ENCODE measurements around the gene TMEM238.

The TMEM238 gene

GRCh38 chr19:55376241-55376933 is 7.7 kb downstream of the TMEM238 start, which contains the start of gene TMEM190:
Gene TMEM190, plus strand, starts transcription at chr19:55376826. Its CDS starts 28 bp downstream, at chr19:55376854.
- H3K4me3 ChIP-seq (ENCODE audit: low read depth, low read length) = no peak within 1 kb of the TSS
- in situ Hi-C loops (cut with HindIII; ENCODE audit: low sequenced_read_pairs) = no loop called here
- DNase-seq (ENCODE audit: low read depth) = no peak
- TF ChIP-seq, protein P1, sequence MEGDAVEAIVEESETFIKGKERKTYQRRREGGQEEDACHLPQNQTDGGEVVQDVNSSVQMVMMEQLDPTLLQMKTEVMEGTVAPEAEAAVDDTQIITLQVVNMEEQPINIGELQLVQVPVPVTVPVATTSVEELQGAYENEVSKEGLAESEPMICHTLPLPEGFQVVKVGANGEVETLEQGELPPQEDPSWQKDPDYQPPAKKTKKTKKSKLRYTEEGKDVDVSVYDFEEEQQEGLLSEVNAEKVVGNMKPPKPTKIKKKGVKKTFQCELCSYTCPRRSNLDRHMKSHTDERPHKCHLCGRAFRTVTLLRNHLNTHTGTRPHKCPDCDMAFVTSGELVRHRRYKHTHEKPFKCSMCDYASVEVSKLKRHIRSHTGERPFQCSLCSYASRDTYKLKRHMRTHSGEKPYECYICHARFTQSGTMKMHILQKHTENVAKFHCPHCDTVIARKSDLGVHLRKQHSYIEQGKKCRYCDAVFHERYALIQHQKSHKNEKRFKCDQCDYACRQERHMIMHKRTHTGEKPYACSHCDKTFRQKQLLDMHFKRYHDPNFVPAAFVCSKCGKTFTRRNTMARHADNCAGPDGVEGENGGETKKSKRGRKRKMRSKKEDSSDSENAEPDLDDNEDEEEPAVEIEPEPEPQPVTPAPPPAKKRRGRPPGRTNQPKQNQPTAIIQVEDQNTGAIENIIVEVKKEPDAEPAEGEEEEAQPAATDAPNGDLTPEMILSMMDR (IDR thresholded peaks at IDR 0.05; ENCODE audit: low read depth, low read length, missing control alignments) = no peak

DNA sequence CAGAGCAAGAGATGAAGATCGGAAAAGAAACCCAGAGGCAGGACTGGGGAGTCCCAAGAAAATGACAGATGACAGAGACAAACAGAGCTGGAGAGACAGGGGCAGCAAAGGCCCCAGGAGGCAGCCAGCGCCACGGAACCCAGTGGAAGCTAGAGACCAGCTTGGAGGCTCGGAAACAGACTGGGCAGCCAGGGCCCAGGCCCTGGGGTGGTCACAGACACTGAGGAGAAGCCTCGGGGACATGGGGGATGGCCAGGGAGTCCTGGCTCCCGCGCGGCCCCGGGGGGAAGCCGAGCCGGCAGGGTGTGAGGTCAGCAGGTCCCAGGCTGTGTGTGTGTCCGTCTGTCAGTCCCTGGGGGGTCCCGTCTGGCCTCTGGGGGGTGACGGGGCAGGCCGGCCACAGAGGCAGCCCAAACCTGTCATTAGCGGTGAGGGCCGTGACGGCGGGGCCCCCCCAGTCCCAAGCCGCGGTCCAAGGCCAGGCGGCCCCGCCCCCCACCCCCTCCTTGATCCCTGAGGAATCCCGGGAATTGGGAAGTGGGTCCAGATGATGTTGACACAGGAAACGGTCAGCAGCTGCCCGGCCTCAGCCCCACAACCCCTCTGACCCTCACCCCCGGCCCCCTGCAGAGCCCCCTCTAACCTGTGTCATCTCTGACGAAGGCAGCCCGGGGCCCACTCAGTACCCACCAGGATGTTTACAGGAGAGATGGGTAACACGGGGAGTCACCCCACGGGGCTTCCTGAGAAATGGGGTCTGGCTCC is 9.9 kb downstream of the TMEM238 start:
- TF ChIP-seq, protein P1 (IDR thresholded peaks at IDR 0.05; ENCODE audit: low read depth, low read length, missing control alignments) = no peak
- no peak overlapping the region for H3K4me3 ChIP-seq (ENCODE audit: low read depth, low read length)
- in situ Hi-C loops (cut with HindIII; ENCODE audit: low sequenced_read_pairs) = no loop called here
- no peak for DNase-seq (ENCODE audit: low read depth)

DNA sequence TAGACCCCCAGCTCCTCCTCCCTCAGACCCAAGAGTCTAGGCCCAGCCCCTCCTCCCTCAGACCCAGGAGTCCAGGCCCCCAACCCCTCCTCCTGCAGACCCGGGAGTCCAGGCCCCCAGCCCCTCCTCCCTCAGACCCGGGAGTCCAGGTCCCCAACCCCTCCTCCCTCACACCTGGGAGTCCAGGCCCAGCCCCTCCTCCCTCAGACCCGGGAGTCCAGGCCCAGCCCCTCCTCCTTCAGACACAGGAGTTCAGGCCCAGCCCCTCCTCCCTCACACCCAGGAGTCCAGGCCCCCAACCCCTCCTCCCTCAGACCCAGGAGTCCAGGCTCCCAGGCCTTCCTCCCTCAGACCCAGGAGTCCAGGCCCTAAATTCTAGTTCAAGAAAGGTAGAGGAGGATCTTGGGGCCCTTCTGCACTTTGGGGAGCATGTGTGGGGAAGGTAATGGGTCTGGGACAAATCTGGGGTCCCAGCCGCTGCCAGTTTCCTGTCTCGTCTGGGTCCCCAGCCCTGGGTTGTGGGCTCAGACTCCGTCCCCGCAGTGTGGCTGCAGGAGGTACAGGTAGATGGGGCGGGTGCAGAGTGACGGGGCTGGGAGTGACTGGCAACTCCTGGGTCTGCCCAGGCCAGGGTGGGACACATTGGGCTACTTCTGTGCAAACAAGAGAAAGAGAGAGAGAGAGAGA is 10.6 kb downstream of the TMEM238 start:
- in situ Hi-C loops (cut with HindIII; ENCODE audit: low sequenced_read_pairs) = no loop called here
- no peak for DNase-seq (ENCODE audit: low read depth)
- TF ChIP-seq, protein P1 (IDR thresholded peaks at IDR 0.05; ENCODE audit: low read depth, low read length, missing control alignments) = no peak
- H3K4me3 ChIP-seq (ENCODE audit: low read depth, low read length) = no peak overlapping the region

- in situ Hi-C loops (cut with HindIII; ENCODE audit: low sequenced_read_pairs) = no loop called here
- no peak for DNase-seq (ENCODE audit: low read depth)
- TF ChIP-seq, protein P1 (IDR thresholded peaks at IDR 0.05; ENCODE audit: low read depth, low read length, missing control alignments) = no peak
- H3K4me3 ChIP-seq (ENCODE audit: low read depth, low read length) = no peak overlapping the region
Observed at GRCh38 chr19:55372316-55373081, 11.6 kb downstream of the TMEM238 start.

GRCh38 chr19:55370305-55370988 is 13.6 kb downstream of the TMEM238 start, which contains the start of gene IL11:
Gene IL11, minus strand, starts transcription at chr19:55370463. Its CDS starts 153 bp downstream, at chr19:55370310.
- peak within 1 kb of the TSS; percentile 51 for H3K4me3 ChIP-seq (ENCODE audit: low read depth, low read length)
- in situ Hi-C loops (cut with HindIII; ENCODE audit: low sequenced_read_pairs) = no loop called here

More at GRCh38 chr19:55370305-55370988, 13.6 kb downstream of the TMEM238 start, which contains the start of gene IL11:
- DNase-seq (ENCODE audit: low read depth) = no peak
- TF ChIP-seq, protein P1 (IDR thresholded peaks at IDR 0.05; ENCODE audit: low read depth, low read length, missing control alignments) = no peak
